ENCODE data around the gene PRR19. TPM values are rescaled to one million over a fixed set of nuclear protein-coding genes. Genes with fewer than 3 reads are reported as not detected.
"Not testable (repeated sequence)": the region's sequence is repeated elsewhere in the genome, so short reads cannot be mapped to it uniquely, and the experiment has no call there.

Gene PRR19
- polyA plus RNA-seq, 3 donors from 2014 or later: 0.16 TPM; not detected in 2

DNA sequence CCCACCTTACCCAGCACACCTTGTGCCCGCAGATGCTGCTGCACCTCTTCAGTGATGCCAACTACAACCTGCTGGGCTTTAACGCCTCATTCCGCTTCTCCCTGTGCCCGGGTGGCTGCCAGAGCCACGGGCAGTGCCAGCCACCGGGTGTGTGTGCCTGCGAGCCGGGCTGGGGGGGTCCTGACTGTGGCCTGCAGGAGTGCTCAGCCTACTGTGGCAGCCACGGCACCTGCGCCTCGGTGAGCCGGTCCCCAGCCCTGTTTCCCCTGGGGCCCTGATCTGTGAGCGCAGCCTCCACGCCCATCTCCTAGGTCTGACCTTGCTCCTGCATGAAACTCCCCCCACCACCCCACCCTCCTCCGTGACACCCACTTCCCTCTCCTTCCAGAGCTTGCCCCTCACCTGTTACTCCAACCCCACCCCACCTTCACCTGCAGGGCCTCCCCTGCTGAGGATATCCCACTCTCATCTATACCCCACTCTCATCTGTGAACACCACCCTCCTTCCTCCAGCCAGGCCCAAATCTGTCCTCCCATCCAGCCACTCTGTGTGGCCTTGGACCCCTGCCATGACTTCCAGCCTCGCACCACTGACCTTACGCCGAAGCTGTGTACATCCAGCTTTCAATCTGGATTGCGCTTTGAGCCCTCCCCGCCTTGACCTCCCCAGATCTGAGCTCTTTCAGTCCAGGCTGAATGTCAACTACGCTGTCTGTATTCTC is 32.2 kb downstream of the PRR19 start:
- H3K36me3 Mint-ChIP-seq: peaks cover 0 to 3% (median 3%) of the 10 kb centered on the region in 3 donors
- no peak for DNase-seq
- no peaks in the 10 kb centered on the region for H3K9me3 Mint-ChIP-seq
- no peak overlapping the region for H3K27ac Mint-ChIP-seq
- no peak overlapping the region for H3K4me3 Mint-ChIP-seq
- no peaks in the 10 kb centered on the region for H3K4me1 Mint-ChIP-seq
- no peaks in the 10 kb centered on the region for H3K27me3 Mint-ChIP-seq (ENCODE audit: low read depth in 3 of 3)

DNA sequence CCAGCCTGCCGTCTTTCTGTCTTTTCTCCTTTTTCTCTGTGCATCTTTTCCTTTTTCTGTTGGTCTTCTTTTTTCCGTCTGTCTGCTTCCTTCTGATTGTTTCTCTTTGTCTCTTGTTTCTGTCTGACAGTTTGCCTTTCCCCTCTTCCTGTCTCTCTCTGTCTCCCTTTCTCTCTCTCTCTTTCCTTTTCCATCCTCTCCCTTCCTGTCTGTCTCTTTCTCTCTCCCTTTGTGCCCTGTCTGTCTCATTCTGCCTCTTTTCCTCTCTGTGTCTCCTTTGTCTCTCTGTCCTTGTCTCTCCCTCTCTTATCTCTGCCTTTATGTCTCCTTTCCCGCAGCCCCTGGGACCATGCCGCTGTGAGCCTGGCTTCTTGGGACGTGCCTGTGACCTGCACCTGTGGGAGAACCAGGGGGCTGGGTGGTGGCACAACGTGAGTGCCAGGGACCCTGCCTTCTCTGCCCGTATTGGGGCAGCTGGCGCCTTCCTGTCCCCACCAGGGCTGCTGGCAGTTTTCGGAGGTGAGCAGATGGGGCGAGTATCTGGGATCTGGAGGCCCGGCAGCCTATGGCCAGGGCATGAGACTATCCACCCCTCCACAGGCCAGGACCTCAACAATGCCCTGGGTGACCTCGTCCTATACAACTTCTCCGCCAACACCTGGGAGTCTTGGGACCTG is 32.9 kb downstream of the PRR19 start:
- no peak overlapping the region for H3K27ac Mint-ChIP-seq
- H3K4me3 Mint-ChIP-seq: no peak overlapping the region
- H3K27me3 Mint-ChIP-seq (ENCODE audit: low read depth in 3 of 3): no peaks in the 10 kb centered on the region
- no peaks in the 10 kb centered on the region for H3K4me1 Mint-ChIP-seq
- H3K9me3 Mint-ChIP-seq: no peaks in the 10 kb centered on the region
- peaks cover 0 to 3% (median 3%) of the 10 kb centered on the region in 3 donors for H3K36me3 Mint-ChIP-seq
- no peak for DNase-seq

DNA sequence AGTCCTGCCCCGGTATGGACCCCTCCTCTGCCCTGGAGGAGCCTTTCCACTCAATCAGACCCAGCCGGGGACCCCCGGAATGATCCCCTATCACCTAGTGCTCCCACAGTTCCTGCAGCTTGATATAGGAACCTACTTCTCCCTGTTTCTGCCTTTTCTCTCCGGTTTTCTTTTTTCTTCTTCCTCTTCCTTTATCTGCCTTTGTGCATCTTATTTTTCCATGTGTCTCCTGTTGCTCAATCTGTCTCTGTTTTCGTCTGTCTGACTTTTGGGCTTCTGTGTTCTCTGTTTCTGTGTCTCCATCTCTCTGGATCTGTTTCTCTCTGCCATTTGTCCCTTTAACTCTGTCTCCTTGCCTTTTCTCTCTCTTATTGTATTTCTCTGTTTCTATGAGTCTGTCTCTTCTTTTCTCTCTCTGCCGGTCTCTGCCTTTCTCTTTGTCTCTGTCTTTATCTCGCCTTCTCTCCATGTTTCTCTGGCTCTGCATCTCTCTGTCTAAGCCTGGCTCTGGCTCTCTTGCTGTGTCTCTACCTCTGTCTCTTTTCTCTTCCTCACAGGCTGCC is 33.5 kb downstream of the PRR19 start:
- no peak for DNase-seq
- no peaks in the 10 kb centered on the region for H3K27me3 Mint-ChIP-seq (ENCODE audit: low read depth in 3 of 3)
- no peaks in the 10 kb centered on the region for H3K9me3 Mint-ChIP-seq
- no peak overlapping the region for H3K4me3 Mint-ChIP-seq
- peaks cover 0 to 3% (median 3%) of the 10 kb centered on the region in 3 donors for H3K36me3 Mint-ChIP-seq
- H3K4me1 Mint-ChIP-seq: no peaks in the 10 kb centered on the region
- H3K27ac Mint-ChIP-seq: no peak overlapping the region

DNA sequence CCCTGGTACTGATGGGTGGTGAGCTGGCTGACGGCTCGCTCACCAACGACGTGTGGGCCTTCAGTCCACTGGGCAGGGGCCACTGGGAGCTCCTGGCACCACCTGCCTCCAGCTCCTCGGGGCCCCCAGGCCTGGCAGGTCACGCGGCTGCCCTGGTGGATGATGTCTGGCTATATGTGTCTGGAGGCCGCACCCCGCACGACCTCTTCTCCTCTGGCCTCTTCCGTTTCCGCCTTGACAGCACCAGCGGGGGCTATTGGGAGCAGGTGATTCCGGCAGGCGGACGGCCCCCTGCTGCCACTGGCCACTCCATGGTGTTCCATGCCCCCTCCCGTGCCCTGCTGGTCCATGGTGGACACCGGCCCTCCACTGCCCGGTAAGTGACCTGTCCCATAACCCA is 34.0 kb downstream of the PRR19 start:
- Mint-ChIP-seq H3K36me3 (peaks cover 0 to 3% (median 3%) of the 10 kb centered on the region in 3 donors), H3K4me3 (no peak overlapping the region), H3K27me3 (ENCODE audit: low read depth in 3 of 3) (no peaks in the 10 kb centered on the region), H3K9me3 (no peaks in the 10 kb centered on the region), H3K27ac (no peak overlapping the region), H3K4me1 (no peaks in the 10 kb centered on the region)
- no peak for DNase-seq

DNA sequence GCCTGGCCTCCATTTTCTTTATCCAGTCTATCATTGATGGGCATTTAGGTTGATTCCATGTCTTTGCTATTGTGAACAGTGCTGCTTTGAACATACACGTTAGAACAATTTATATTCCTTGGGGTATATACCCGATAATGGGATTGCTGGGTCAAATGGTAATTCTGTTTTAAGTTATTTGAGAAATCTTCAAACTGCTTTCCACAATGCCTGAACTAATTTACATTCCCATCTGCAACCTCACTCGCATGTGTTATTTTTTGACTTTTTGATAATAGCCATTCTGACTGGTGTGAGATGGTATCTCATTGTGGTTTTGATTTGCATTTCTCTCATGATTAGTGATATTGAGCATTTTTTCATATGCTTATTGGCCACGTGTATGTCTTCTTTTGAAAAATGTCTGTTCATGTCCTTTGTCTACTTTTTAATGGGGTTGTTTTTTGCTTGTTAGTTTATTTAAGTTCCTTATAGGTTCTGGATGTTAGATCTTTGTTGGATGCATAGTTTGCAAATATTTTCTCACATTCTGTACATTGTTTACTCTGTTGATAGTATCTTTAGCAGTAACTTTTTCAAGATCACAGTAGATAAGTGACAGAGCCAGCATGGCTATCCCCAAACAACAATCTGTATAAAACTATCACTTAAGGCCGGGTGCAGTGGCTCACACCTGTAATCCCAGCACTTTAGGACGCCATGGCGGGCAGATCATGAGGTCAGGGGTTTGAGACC is 37.4 kb downstream of the PRR19 start:
- H3K36me3 Mint-ChIP-seq; H3K4me1 Mint-ChIP-seq; DNase-seq; H3K27me3 Mint-ChIP-seq (ENCODE audit: low read depth in 3 of 3); H3K4me3 Mint-ChIP-seq; H3K27ac Mint-ChIP-seq; H3K9me3 Mint-ChIP-seq: not testable (repeated sequence)

DNA sequence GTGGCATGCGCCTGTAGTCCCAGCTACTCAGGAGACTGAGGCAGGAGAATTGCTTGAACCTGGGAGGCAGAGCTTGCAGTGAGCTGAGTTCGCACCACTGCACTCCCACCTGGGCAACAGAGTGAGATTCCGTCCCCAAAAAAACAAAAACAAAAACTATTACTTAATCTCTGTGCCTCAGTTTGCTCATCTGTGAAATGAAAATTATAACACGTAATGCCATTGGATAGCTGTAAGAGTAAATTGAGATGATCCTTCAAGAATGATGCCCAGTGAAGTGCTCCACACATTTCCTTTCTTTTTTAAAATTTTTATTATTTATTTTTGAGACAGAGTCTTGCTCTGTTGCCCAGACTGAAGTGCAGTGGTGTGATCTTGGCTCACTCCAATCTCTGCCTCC is 38.0 kb downstream of the PRR19 start:
- H3K27me3 Mint-ChIP-seq (ENCODE audit: low read depth in 3 of 3); H3K4me1 Mint-ChIP-seq; H3K4me3 Mint-ChIP-seq; H3K27ac Mint-ChIP-seq; H3K9me3 Mint-ChIP-seq; DNase-seq: not testable (repeated sequence)
- peaks cover 4 to 10% (median 7%) of the 10 kb centered on the region in 3 donors for H3K36me3 Mint-ChIP-seq

DNA sequence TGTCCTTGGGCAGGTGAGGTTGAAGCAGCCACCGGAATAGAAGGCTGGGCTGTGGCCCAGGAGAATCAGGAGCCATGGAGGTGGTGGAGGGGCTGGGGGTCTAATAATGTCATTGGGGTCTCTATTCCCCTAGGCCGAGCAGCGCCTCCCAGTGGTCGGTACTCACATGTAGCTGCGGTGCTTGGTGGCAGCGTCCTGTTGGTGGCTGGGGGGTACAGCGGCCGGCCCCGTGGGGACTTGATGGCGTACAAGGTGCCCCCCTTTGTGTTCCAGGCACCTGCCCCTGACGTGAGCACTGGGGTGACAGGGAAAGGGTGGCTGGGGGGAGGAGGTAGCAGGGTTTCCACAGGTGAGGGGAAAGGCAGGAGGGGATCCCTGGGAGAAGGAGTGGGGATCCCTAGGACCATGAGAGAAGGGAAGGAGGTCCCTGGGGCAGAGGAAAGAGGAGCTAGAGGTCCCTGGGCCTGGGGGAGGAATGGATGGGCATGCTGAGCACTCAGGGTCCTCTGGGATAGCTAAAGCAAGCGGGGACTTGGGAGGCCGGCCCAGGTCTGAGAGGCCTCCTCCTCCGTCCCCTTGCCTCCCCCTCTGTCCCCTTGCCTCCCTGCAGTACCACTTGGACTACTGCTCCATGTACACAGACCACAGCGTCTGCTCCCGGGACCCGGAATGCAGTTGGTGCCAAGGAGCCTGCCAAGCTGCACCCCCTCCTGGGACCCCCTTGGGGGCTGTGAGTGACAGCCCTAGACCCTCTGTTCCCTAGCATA is 41.6 kb downstream of the PRR19 start:
- Mint-ChIP-seq H3K27me3 (ENCODE audit: low read depth in 3 of 3) (no peaks in the 10 kb centered on the region), H3K9me3 (no peaks in the 10 kb centered on the region), H3K4me3 (no peak overlapping the region), H3K36me3 (peaks cover 9 to 18% (median 13%) of the 10 kb centered on the region in 3 donors), H3K27ac (peak overlapping the region in 2 of 6 donors; percentile 45 to 64), H3K4me1 (no peaks in the 10 kb centered on the region)
- DNase-seq: no peak

DNA sequence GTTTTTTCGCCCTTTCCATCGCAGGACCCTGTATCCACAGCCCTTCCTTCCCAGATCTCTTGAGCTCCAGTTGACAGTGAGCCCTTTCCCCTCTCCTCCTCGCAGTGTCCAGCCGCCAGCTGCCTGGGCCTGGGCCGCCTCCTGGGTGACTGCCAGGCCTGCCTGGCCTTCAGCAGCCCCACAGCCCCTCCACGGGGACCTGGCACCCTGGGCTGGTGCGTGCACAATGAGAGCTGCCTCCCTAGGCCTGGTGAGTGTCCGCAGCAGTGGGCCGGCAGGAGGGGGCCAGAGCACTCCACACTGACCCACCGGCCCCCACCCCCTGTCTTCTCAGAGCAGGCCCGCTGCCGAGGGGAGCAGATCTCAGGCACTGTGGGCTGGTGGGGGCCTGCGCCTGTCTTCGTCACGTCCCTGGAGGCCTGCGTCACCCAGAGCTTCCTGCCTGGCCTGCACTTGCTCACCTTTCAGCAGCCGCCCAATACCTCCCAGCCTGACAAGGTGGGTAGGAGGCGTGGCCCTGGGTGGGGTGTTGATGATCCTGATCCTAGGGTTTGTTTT is 42.5 kb downstream of the PRR19 start:
- no peaks in the 10 kb centered on the region for H3K4me1 Mint-ChIP-seq
- H3K36me3 Mint-ChIP-seq: peaks cover 9 to 18% (median 12%) of the 10 kb centered on the region in 3 donors
- no peak for DNase-seq
- no peak overlapping the region for H3K27ac Mint-ChIP-seq
- no peaks in the 10 kb centered on the region for H3K9me3 Mint-ChIP-seq
- no peak overlapping the region for H3K4me3 Mint-ChIP-seq
- no peaks in the 10 kb centered on the region for H3K27me3 Mint-ChIP-seq (ENCODE audit: low read depth in 3 of 3)

DNA sequence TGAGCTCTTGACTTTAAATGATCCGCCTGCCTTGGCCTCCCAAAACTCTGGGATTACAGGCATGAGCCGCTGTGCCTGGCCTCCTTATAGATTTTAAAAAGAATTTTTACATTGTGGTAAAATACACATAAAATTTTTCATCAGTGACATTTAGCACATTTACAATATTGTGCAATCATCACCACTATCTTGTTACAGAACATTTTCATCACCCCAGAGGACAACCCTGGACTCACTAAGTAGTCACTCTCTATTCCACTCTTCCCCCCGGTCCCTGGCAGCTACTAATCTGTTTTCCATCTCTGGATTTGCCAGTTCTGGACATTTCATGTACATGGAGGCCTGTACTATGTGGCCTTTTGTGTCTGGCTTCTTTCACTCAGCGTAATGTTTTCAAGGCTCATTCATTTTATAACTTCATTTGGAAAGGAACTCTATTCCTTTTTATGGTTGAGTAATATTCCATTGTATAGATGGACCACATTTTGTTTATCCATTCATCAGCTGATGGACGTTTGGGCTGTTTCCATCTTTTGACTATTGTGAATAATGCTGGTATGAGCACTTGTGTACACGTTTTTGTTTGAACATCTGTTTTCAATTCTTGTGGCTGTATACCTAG is 43.4 kb downstream of the PRR19 start:
- H3K27ac Mint-ChIP-seq: peak overlapping the region in 1 of 6 donors; percentile 65
- H3K27me3 Mint-ChIP-seq (ENCODE audit: low read depth in 3 of 3): no peaks in the 10 kb centered on the region
- no peaks in the 10 kb centered on the region for H3K4me1 Mint-ChIP-seq

DNA sequence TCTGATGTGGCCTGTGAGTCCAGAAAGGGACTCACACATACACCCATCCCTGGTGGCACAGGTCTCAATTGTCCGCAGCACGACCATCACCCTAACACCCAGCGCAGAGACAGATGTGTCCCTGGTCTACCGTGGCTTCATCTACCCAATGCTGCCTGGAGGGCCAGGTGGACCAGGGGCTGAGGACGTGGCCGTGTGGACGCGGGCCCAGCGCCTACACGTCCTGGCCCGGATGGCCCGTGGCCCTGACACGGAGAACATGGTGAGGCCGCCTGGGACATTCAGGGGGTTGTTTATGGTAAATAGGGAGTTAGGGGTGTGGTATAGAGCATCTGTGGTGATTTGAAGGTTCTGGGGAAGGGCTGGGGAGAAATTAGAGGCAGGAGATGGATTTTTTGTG is 46.3 kb downstream of the PRR19 start:
- H3K27me3 Mint-ChIP-seq (ENCODE audit: low read depth in 3 of 3): no peaks in the 10 kb centered on the region
- no peaks in the 10 kb centered on the region for H3K4me1 Mint-ChIP-seq
- no peaks in the 10 kb centered on the region for H3K9me3 Mint-ChIP-seq
- peaks cover 13 to 23% (median 17%) of the 10 kb centered on the region in 3 donors for H3K36me3 Mint-ChIP-seq
- no peak overlapping the region for H3K27ac Mint-ChIP-seq
- no peak overlapping the region for H3K4me3 Mint-ChIP-seq
- DNase-seq: no peak

More for the DNA sequence above, 43.4 kb downstream of the PRR19 start:
- Mint-ChIP-seq H3K36me3 (peaks cover 9 to 18% (median 17%) of the 10 kb centered on the region in 3 donors), H3K9me3 (no peaks in the 10 kb centered on the region), H3K4me3 (no peak overlapping the region)
- no peak for DNase-seq

DNA sequence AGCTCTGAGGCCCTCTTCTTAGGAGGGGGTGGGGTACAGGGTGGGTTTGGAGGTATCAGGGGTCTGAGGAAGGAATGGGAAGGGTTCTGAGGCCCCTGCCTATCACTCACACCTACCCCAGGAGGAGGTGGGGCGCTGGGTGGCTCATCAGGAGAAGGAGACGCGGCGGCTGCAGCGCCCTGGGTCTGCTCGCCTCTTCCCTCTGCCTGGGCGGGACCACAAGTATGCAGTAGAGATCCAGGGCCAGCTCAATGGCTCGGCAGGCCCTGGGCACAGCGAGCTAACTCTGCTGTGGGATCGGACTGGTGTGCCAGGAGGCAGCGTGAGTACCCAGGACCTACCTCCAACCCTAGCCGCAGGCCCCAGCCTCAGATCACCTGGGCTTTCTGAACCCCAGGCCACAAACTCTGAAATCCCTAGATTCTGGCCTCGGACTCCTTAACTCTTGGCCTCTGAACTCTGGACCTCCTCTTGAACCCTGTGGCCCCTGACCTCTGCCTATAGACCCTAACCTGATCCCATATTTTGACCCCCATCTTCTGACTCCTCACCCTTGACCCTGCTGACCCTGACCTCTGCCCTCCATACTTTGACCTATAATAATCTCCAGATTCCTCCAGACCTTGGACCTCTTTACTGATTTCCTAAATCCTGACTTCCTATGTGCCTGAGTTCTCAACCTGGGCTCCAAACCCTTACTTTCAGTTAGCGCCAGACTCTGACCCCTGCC is 47.6 kb downstream of the PRR19 start:
- Mint-ChIP-seq H3K4me1 (no peaks in the 10 kb centered on the region), H3K36me3 (peaks cover 9 to 19% (median 17%) of the 10 kb centered on the region in 3 donors), H3K27me3 (ENCODE audit: low read depth in 3 of 3) (peaks cover 0 to 1% (median 0%) of the 10 kb centered on the region in 3 donors), H3K27ac (peak overlapping the region in 1 of 6 donors; percentile 7), H3K4me3 (no peak overlapping the region), H3K9me3 (no peaks in the 10 kb centered on the region)
- DNase-seq: no peak

DNA sequence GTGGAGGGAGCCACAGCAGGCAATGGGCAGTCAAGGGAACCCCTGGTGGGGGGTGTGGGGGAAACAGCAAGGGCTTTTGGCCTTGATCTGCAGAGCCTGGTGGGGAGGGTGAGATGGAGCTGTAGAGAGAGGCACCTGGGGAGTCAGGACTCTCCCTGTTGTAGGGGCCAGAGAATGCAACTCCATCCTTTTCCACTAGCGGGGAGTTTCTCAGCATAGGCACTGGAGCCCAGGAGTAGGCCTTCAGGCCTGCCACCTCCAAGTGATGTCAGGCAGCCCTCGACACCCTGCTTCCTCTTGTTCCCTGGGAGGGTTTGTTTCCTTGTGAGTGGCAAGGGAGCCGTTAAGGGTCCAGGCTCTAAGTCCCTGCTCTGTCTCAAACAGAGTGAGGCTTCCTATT is 48.5 kb downstream of the PRR19 start:
- Mint-ChIP-seq H3K9me3 (no peaks in the 10 kb centered on the region), H3K36me3 (peaks cover 5 to 16% (median 13%) of the 10 kb centered on the region in 3 donors)

More for the DNA sequence above, 48.5 kb downstream of the PRR19 start:
- Mint-ChIP-seq H3K27ac (no peak overlapping the region), H3K4me3 (no peak overlapping the region), H3K4me1 (peaks cover 0 to 1% of the 10 kb centered on the region in 2 donors), H3K27me3 (ENCODE audit: low read depth in 3 of 3) (peaks cover 0 to 1% (median 0%) of the 10 kb centered on the region in 3 donors)
- DNase-seq: no peak
